HEK293 (cell line): ENCODE data around the gene SLC2A6.

Experiments used
- CTCF ChIA-PET: fragments of 350-600 bp; formaldehyde crosslinking; extraction: SDS; loops from one replicate; lab custom pipeline; 2021; ENCODE audit warnings: antibody characterized with exemption; lab: Yijun Ruan, JAX
- POLR2A ChIA-PET: fragments of 300-600 bp; formaldehyde crosslinking; extraction: SDS; loops from one replicate; lab custom pipeline; 2020; ENCODE audit warnings: antibody characterized with exemption, inconsistent platforms; lab: Yijun Ruan, JAX
- H3K27ac ChIP-seq: fragments of 200-500 bp; sonication (Bioruptor generic); 2 replicates; pipeline ENCODE4 v1.5.1; 2014; ENCODE audit warnings: low read depth, low read length, control low read depth, inconsistent platforms; ENCODE audit errors: extremely low read depth
- H3K36me3 ChIP-seq, 2 experiments: fragments of 200-500 bp in 1 of 2; sonication (Bioruptor generic) in 1 of 2; 1 replicate in 1 of 2; 2 replicates in 1 of 2; pipeline ENCODE4 v1.5.1; 2014 to 2017; ENCODE audit warnings: inconsistent platforms in 2 of 2, low read length in 2 of 2; ENCODE audit not compliant: control insufficient read depth in 2 of 2, insufficient read depth in 1 of 2
- H3K4me1 ChIP-seq: fragments of 200-500 bp; sonication (Bioruptor generic); 2 replicates; pipeline ENCODE4 v1.5.1; 2014; ENCODE audit warnings: mild to moderate bottlenecking, low read length, inconsistent platforms; ENCODE audit not compliant: control insufficient read depth, insufficient read depth
- H3K4me3 ChIP-seq: 2 replicates; pipeline ENCODE4 v1.5.1; 2011; ENCODE audit warnings: low read depth, mild to moderate bottlenecking, control low read depth, low read length, moderate library complexity
- H3K9me3 ChIP-seq: fragments of 200-500 bp; sonication (Bioruptor generic); 2 replicates; pipeline ENCODE4 v1.5.1; 2014; ENCODE audit warnings: low read depth, low read length, inconsistent platforms; ENCODE audit not compliant: control insufficient read depth, insufficient read depth
- BCL11A ChIP-seq: fragments of 450-650 bp; formaldehyde crosslinking; IDR thresholded peaks from 2 replicates; pipeline ENCODE4 v1.5.1; 2016; ENCODE audit warnings: low read depth, missing biosample characterization, missing genetic modification characterization
- GLIS1 ChIP-seq: fragments of 450-650 bp; formaldehyde crosslinking; IDR thresholded peaks from 2 replicates; pipeline ENCODE4 v1.5.1; 2016; ENCODE audit warnings: missing biosample characterization, missing genetic modification characterization
- HOXD13 ChIP-seq: sonication (generic); formaldehyde crosslinking; IDR thresholded peaks from 2 replicates; pipeline ENCODE4 v1.8.0; 2022; ENCODE audit warnings: missing genetic modification reagents, borderline replicate concordance
- KLF10 ChIP-seq: fragments of 450-650 bp; IDR thresholded peaks from 2 replicates; pipeline ENCODE4 v1.5.1; 2018; ENCODE audit warnings: missing biosample characterization, mild to moderate bottlenecking, missing genetic modification characterization
- OSR2 ChIP-seq: fragments of 450-650 bp; formaldehyde crosslinking; IDR thresholded peaks from 2 replicates; pipeline ENCODE4 v1.5.1; 2016; ENCODE audit warnings: missing biosample characterization, missing genetic modification characterization
- YY1 ChIP-seq: fragments of 450-650 bp; formaldehyde crosslinking; IDR thresholded peaks from 2 replicates; pipeline ENCODE4 v1.5.1; 2018; ENCODE audit warnings: missing biosample characterization, missing genetic modification characterization
- ZBTB11 ChIP-seq: fragments of 450-650 bp; formaldehyde crosslinking; conservative IDR thresholded peaks from 2 replicates; pipeline ENCODE4 v1.5.1; 2016; ENCODE audit warnings: low read depth, missing biosample characterization, missing genetic modification characterization
- ZFP37 ChIP-seq: fragments of 450-650 bp; formaldehyde crosslinking; IDR thresholded peaks from 2 replicates; pipeline ENCODE4 v1.5.1; 2016; ENCODE audit warnings: missing biosample characterization, missing genetic modification characterization
- ZNF133 ChIP-seq: fragments of 450-650 bp; formaldehyde crosslinking; IDR thresholded peaks from 2 replicates; pipeline ENCODE4 v1.5.1; 2016; ENCODE audit warnings: missing biosample characterization, missing genetic modification characterization
- ZNF175 ChIP-seq: fragments of 450-650 bp; formaldehyde crosslinking; IDR thresholded peaks from 2 replicates; pipeline ENCODE4 v1.5.1; 2016; ENCODE audit warnings: missing biosample characterization, missing genetic modification characterization
- ZNF18 ChIP-seq: fragments of 450-650 bp; formaldehyde crosslinking; IDR thresholded peaks from 2 replicates; pipeline ENCODE4 v1.5.1; 2016; ENCODE audit warnings: missing biosample characterization, missing genetic modification characterization
- ZNF280C ChIP-seq: fragments of 450-650 bp; formaldehyde crosslinking; IDR thresholded peaks from 2 replicates; pipeline ENCODE4 v1.5.1; 2016; ENCODE audit warnings: missing biosample characterization, missing genetic modification characterization
- ZNF280D ChIP-seq: fragments of 450-650 bp; formaldehyde crosslinking; IDR thresholded peaks from 2 replicates; pipeline ENCODE4 v1.5.1; 2016; ENCODE audit warnings: missing biosample characterization, missing genetic modification characterization
- ZNF423 ChIP-seq: fragments of 450-650 bp; formaldehyde crosslinking; IDR thresholded peaks from 2 replicates; pipeline ENCODE4 v1.5.1; 2016; ENCODE audit warnings: missing biosample characterization, missing genetic modification characterization
- ZNF433 ChIP-seq: fragments of 450-650 bp; formaldehyde crosslinking; IDR thresholded peaks from 2 replicates; pipeline ENCODE4 v1.5.1; 2016; ENCODE audit warnings: missing biosample characterization, missing genetic modification characterization, low read depth
- ZNF521 ChIP-seq: fragments of 450-650 bp; formaldehyde crosslinking; IDR thresholded peaks from 2 replicates; pipeline ENCODE4 v1.5.1; 2017; ENCODE audit warnings: missing biosample characterization, mild to moderate bottlenecking, missing genetic modification characterization
- ZNF600 ChIP-seq: fragments of 450-650 bp; formaldehyde crosslinking; IDR thresholded peaks from 2 replicates; pipeline ENCODE4 v1.5.1; 2016; ENCODE audit warnings: missing biosample characterization, missing genetic modification characterization
- ZNF670 ChIP-seq: fragments of 450-650 bp; formaldehyde crosslinking; IDR thresholded peaks from 2 replicates; pipeline ENCODE4 v1.5.1; 2016; ENCODE audit warnings: missing biosample characterization, missing genetic modification characterization, low read depth
- ZSCAN4 ChIP-seq: fragments of 450-650 bp; formaldehyde crosslinking; IDR thresholded peaks from 2 replicates; pipeline ENCODE4 v1.5.1; 2017; ENCODE audit warnings: missing biosample characterization, missing genetic modification characterization

The SLC2A6 gene

GRCh38 chr9:133433351-133433843 lies 45.5 kb downstream of the SLC2A6 start:
- no peaks in the 10 kb centered on the region for H3K36me3 ChIP-seq
- ChIA-PET POLR2A (no interaction called here), CTCF (no interaction called here)
- H3K27ac ChIP-seq: no peak overlapping the region
- no peak overlapping the region for H3K4me3 ChIP-seq
- H3K9me3 ChIP-seq: no peaks in the 10 kb centered on the region
- TF ChIP-seq ZNF433: no peak
- TF ChIP-seq ZNF600: no peak
- TF ChIP-seq YY1: no peak
- no peak for TF ChIP-seq HOXD13
- TF ChIP-seq ZNF18: no peak
- TF ChIP-seq ZNF670 (tag by site-specific recombination): no peak
- TF ChIP-seq ZNF280D (tag by site-specific recombination): no peak
- no peak for TF ChIP-seq ZNF133 (tag by site-specific recombination)
- no peak for TF ChIP-seq ZNF521 (tag by site-specific recombination)
- TF ChIP-seq KLF10 (tag by site-specific recombination): no peak
- TF ChIP-seq ZNF280C (tag by site-specific recombination): no peak
- no peaks in the 10 kb centered on the region for H3K4me1 ChIP-seq

GRCh38 chr9:133430244-133430643 lies 48.7 kb downstream of the SLC2A6 start:
- TF ChIP-seq OSR2 (tag by site-specific recombination) (no peak), ZNF175 (tag by site-specific recombination) (no peak), ZFP37 (tag by site-specific recombination) (no peak)
- Histone ChIP-seq H3K4me3 (no peak overlapping the region), H3K27ac (no peak overlapping the region), H3K4me1 (0 out of 2 replicates have a peak, but pooled peaks cover 3% of the 10 kb centered on the region), H3K36me3 (peaks cover 0 to 16% of the 10 kb centered on the region in 2 experiments; a peak in 1 of 3 replicates), H3K9me3 (no peaks in the 10 kb centered on the region)
- POLR2A ChIA-PET: interaction anchor here (1.4 to 2.1 kb wide), 2 partner anchors 9 to 29 kb away, joined by 4 to 12 read pairs; partner anchors contain the start of gene CACFD1
- CTCF ChIA-PET: interaction anchor here (1.0 to 1.9 kb wide), 2 partner anchors 13 to 29 kb away, joined by 4 to 5 read pairs; partner anchors contain the start of gene CACFD1

- Histone ChIP-seq H3K4me1 (0 out of 2 replicates have a peak, but pooled peaks cover 3% of the 10 kb centered on the region), H3K36me3 (peaks cover 0 to 16% of the 10 kb centered on the region in 2 experiments; a peak in 1 of 3 replicates), H3K4me3 (no peak overlapping the region), H3K27ac (no peak overlapping the region), H3K9me3 (no peaks in the 10 kb centered on the region)
- ChIA-PET POLR2A (interaction anchor here (1.4 to 2.1 kb wide), 2 partner anchors 10 to 30 kb away, joined by 4 to 12 read pairs; partner anchors contain the start of gene CACFD1), CTCF (interaction anchor here (1.0 to 1.9 kb wide), 2 partner anchors 13 to 30 kb away, joined by 4 to 5 read pairs; partner anchors contain the start of gene CACFD1)
- TF ChIP-seq ZSCAN4 (tag by site-specific recombination) (no peak), BCL11A (tag by site-specific recombination) (no peak), ZNF423 (tag by site-specific recombination) (no peak), GLIS1 (no peak), ZBTB11 (tag by site-specific recombination) (no peak)
Observed at GRCh38 chr9:133429641-133430161, 49.2 kb downstream of the SLC2A6 start.
